Activated CD4-positive, alpha-beta memory T cell treated with anti-CD3 and anti-CD28 coated beads, Interleukin-2, amount 10 ng/mL, durations not matched to agents 7 days and 5 days (primary cell): ENCODE data around the gene PTCH2. TPM values are rescaled to one million over a fixed set of nuclear protein-coding genes. Genes with fewer than 3 reads are reported as not detected.

Experiments
- CTCF ChIA-PET: fragments of 350-600 bp; sonication (Branson Sonifier 250); formaldehyde crosslinking; loops from one replicate; lab custom pipeline; 2021; ENCODE audit warnings: antibody characterized with exemption, inconsistent platforms; lab: Charles Lee
- POLR2A ChIA-PET: fragments of 350-600 bp; sonication (Branson Sonifier 250); formaldehyde crosslinking; loops from one replicate; lab custom pipeline; 2021; ENCODE audit warnings: antibody characterized with exemption; lab: Charles Lee
- DNase-seq: peaks from one replicate; pipeline ENCODE4 v3.0.0-alpha.2; 2020
- H3K27ac Mint-ChIP-seq: one replicate; pipeline ENCODE4 v1.8.0; 2021; ENCODE audit warnings: mild to moderate bottlenecking, mixed read lengths
- H3K27me3 Mint-ChIP-seq: one replicate; pipeline ENCODE4 v1.8.0; 2021; ENCODE audit warnings: mixed read lengths
- H3K36me3 Mint-ChIP-seq: one replicate; pipeline ENCODE4 v1.8.0; 2021; ENCODE audit warnings: low read depth, mixed read lengths
- H3K4me1 Mint-ChIP-seq: one replicate; pipeline ENCODE4 v1.8.0; 2021; ENCODE audit warnings: mixed read lengths
- H3K4me3 Mint-ChIP-seq: one replicate; pipeline ENCODE4 v1.8.0; 2021; ENCODE audit warnings: mild to moderate bottlenecking, mixed read lengths
- H3K9me3 Mint-ChIP-seq: one replicate; pipeline ENCODE4 v1.8.0; 2021; ENCODE audit warnings: mixed read lengths
- total RNA-seq, 2 experiments: library from RNA; stranded (reverse); gene quantifications; one replicate each; pipeline ENCODE4 v1.2.3, GENCODE V29; 2021

Gene PTCH2
- total RNA-seq, 2 experiments from 2014 or later, result 0.58 to 1.0 TPM

DNA sequence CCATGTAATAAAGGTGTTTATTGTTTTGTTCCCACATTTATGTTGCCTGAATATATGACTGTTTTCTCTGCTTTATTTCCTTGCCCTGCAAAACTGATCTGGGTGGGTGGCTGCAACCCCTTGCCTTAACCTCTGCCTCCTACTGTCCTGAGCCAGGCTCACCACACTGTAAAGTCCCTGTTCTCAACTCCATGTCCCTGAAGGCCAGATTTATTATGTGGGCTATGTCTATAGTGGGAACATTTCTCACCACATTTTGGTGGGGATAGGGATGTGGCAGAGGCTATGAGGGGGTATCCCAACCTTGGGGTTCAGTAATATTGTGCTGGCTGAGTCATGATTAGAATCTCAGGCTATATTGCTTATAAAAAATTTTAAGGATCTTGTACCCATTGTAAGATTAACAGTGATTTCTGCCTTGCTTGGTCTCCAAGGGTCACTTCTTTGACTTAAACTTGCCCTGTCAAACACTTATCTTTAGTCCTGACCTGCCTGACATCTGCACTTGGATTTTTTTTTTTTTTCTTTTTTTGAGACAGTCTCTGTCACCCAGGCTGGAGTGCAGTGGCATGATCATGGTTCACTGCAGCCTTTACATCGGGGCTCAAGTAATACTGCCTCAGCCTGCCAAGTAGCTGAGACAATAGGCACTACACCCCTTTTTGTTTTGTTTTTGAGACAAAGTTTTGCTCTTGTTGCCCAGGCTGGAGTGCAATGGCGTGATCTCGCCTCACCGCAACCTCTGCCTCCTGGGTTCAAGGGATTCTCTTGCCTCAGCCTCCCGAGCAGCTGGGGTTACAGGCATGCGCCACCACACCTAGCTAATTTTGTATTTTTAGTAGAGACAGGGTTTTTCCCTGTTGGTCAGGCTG, 64.1 kb downstream of the PTCH2 start:
- no peak for DNase-seq
- Mint-ChIP-seq H3K4me3 (peak overlapping the region; percentile 5), H3K27me3 (no peaks in the 10 kb centered on the region), H3K36me3 (peaks cover 68% of the 10 kb centered on the region), H3K4me1 (peaks cover 52% of the 10 kb centered on the region), H3K9me3 (no peaks in the 10 kb centered on the region), H3K27ac (peak overlapping the region; percentile 27)
- ChIA-PET POLR2A (interaction anchor here (1.0 to 17.1 kb wide), 7 partner anchors 11 to 232 kb away, joined by 3 to 454 read pairs (median 16); partner anchors contain the start of genes BTBD19, DYNLT4, HECTD3 and PLK3), CTCF (interaction anchor here (0.6 kb wide), 2 partner anchors 741 to 787 kb away, joined by 3 read pairs; no protein-coding TSS in a partner anchor)

DNA sequence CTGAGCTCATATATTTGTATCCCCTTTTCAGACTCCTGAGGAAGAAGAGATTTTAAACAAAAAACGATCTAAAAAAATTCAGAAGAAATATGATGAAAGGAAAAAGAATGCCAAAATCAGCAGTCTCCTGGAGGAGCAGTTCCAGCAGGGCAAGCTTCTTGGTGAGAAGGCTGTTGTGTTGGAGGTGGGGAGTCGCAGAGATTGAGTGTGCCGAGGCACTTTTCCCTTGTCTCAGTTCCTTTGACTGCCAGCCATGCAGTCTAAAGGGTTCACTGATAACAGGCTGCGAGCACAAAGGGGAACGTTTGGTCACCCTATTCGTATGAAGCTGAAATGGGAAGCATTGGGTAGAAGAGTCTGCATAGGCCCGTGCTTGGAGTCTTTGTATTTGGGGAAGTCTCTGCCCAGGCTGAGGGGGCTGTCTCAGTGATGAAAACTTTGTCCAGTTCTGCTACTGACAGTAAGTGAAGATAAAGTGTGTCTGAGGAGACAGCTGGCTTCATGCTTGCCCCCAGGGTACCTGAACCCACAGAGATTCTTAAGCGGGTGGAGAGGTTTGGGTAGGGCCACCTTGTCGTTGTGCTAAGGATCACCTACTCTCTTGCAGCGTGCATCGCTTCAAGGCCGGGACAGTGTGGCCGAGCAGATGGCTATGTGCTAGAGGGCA, 65.0 kb downstream of the PTCH2 start:
- peaks cover 66% of the 10 kb centered on the region for H3K36me3 Mint-ChIP-seq
- no peak for DNase-seq
- CTCF ChIA-PET, result interaction anchor here (3.9 kb wide), 1 partner anchor 48 kb away, joined by 38 read pairs; the partner anchor contains the start of gene RNU5D-1
- H3K4me3 Mint-ChIP-seq, result peak overlapping the region; percentile 90
- H3K27me3 Mint-ChIP-seq, result no peaks in the 10 kb centered on the region
- peak overlapping the region; percentile 58 for H3K27ac Mint-ChIP-seq
- H3K4me1 Mint-ChIP-seq, result peaks cover 46% of the 10 kb centered on the region
- POLR2A ChIA-PET, result interaction anchor here (1.0 to 17.1 kb wide), 10 partner anchors 7 to 562 kb away, joined by 3 to 454 read pairs (median 24); partner anchors contain the start of genes BEST4, BTBD19, DYNLT4 and HECTD3
- H3K9me3 Mint-ChIP-seq, result no peaks in the 10 kb centered on the region

DNA sequence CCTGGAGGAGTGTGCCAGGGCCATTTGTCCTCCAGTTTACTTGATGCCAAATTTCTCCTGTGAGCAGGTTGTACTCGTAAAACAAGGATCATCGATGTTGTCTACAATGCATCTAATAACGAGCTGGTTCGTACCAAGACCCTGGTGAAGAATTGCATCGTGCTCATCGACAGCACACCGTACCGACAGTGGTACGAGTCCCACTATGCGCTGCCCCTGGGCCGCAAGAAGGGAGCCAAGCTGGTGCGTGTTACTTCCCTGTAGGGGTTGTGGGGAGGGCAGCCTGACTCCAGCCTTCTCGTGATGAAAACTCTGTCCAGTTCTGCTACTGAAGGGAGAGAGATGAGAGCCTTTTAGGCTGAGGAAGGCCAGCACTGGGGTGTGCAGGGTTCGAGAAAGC, 65.5 kb downstream of the PTCH2 start:
- CTCF ChIA-PET, result interaction anchor here (1.4 to 3.9 kb wide), 2 partner anchors 41 to 47 kb away, joined by 4 to 38 read pairs; partner anchors contain the start of gene RNU5D-1
- H3K27me3 Mint-ChIP-seq, result no peaks in the 10 kb centered on the region
- peak overlapping the region; percentile 58 for H3K27ac Mint-ChIP-seq
- H3K36me3 Mint-ChIP-seq, result peaks cover 63% of the 10 kb centered on the region
- H3K4me1 Mint-ChIP-seq, result peaks cover 44% of the 10 kb centered on the region
- no peak for DNase-seq
- POLR2A ChIA-PET, result interaction anchor here (1.0 to 17.1 kb wide), 10 partner anchors 8 to 562 kb away, joined by 3 to 454 read pairs (median 24); partner anchors contain the start of genes BEST4, BTBD19, DYNLT4 and HECTD3
- H3K9me3 Mint-ChIP-seq, result no peaks in the 10 kb centered on the region
- H3K4me3 Mint-ChIP-seq, result peak overlapping the region; percentile 90

GRCh38 chr1:44776730-44777068, 66.4 kb downstream of the PTCH2 start:
- H3K4me3 Mint-ChIP-seq, result peak overlapping the region; percentile 90
- CTCF ChIA-PET, result interaction anchor here (1.4 to 3.9 kb wide), 5 partner anchors 8 to 46 kb away, joined by 4 to 38 read pairs (median 7); partner anchors contain the start of genes PLK3 and RNU5D-1
- H3K36me3 Mint-ChIP-seq, result peaks cover 57% of the 10 kb centered on the region
- H3K27me3 Mint-ChIP-seq, result no peaks in the 10 kb centered on the region
- no peak for DNase-seq
- H3K9me3 Mint-ChIP-seq, result no peaks in the 10 kb centered on the region
- H3K4me1 Mint-ChIP-seq, result peaks cover 44% of the 10 kb centered on the region
- POLR2A ChIA-PET, result interaction anchor here (0.6 to 17.1 kb wide), 25 partner anchors 9 to 909 kb away, joined by 3 to 454 read pairs (median 18); partner anchors contain the start of genes BEST4, BTBD19, DYNLT4 and EIF2B3
- peak overlapping the region; percentile 89 for H3K27ac Mint-ChIP-seq

DNA sequence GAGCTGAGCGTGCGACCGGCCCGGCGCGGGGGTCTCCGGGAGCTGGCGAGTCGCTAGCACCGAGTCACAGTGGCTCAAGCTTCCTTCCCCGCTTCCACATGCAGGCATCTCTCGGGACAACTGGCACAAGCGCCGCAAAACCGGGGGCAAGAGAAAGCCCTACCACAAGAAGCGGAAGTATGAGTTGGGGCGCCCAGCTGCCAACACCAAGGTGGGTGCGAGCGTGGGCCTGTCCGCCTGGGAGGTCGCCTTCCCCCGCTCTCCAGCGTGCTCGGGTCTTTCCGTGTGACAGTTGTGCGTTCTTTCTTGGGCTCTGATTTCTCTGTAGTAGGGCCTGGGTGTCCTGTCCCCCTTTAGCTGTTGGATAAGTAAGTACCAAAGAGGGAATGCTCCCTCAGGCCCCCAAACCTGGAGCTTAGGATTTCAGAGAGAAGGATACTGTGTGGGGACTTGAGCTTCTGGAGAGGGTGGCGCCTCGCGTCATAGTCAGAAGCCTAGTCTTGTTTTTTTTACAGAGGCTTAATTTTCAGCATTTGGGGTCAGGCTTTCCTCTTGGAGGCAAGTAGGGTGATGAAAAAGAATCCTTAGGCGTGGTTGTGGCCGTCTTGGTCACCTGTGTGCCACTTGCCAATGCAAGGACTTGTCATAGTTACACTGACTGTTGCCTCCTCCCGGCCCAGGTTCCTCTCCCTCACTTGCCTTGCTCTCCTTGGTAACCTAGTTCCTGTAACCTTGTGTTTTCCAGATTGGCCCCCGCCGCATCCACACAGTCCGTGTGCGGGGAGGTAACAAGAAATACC, 66.9 kb downstream of the PTCH2 start:
- Mint-ChIP-seq H3K36me3 (peaks cover 51% of the 10 kb centered on the region), H3K27me3 (no peaks in the 10 kb centered on the region), H3K27ac (peak overlapping the region; percentile 89), H3K9me3 (no peaks in the 10 kb centered on the region), H3K4me1 (peaks cover 39% of the 10 kb centered on the region), H3K4me3 (peak overlapping the region; percentile 90)
- ChIA-PET CTCF (interaction anchor here (1.0 to 3.9 kb wide), 11 partner anchors 9 to 210 kb away, joined by 3 to 38 read pairs (median 5); partner anchors contain the start of genes EIF2B3, KIF2C, PLK3 and RNU5D-1), POLR2A (interaction anchor here (0.9 to 17.1 kb wide), 35 partner anchors 9 to 910 kb away, joined by 3 to 454 read pairs (median 13); partner anchors contain the start of genes BEST4, BTBD19, DYNLT4 and EIF2B3)
- peak; percentile 51 for DNase-seq

GRCh38 chr1:44775078-44775929, 67.7 kb downstream of the PTCH2 start, which contains the start of gene RPS8:
Gene RPS8 (plus strand): TSS chr1:44775540. CDS start chr1:44775597, 57 bp downstream.
- Mint-ChIP-seq H3K27ac (peak within 1 kb of the TSS; percentile 90), H3K36me3 (peaks cover 43% of the 10 kb centered on the region), H3K4me3 (peak within 1 kb of the TSS; percentile 90), H3K27me3 (no peaks in the 10 kb centered on the region), H3K9me3 (no peaks in the 10 kb centered on the region), H3K4me1 (peaks cover 35% of the 10 kb centered on the region)
- CTCF ChIA-PET, result interaction anchor here (0.8 to 3.9 kb wide), 11 partner anchors 9 to 211 kb away, joined by 3 to 38 read pairs (median 5); partner anchors contain the start of genes EIF2B3, KIF2C, PLK3 and RNU5D-1
- POLR2A ChIA-PET, result interaction anchor here (0.7 to 17.1 kb wide), 39 partner anchors 9 to 911 kb away, joined by 3 to 454 read pairs (median 10); partner anchors contain the start of genes BEST4, BTBD19, DYNLT4 and EIF2B3
- peak; percentile 93 for DNase-seq

Other genes starting within 250 kb of the PTCH2 start
- 1 to 10 TPM; 4.3 to 5.6 TPM for gene TMEM53, start 168.8 kb downstream of the PTCH2 start, total RNA-seq
- 10 to 100 TPM; 20.8 to 21.2 TPM for gene ARMH1, start 168.5 kb downstream of the PTCH2 start, total RNA-seq
- not detected for gene RNU5D-1, start 112.1 kb downstream of the PTCH2 start, total RNA-seq
- gene KIF2C, start 103.4 kb downstream of the PTCH2 start, total RNA-seq, result 100 to 1,000 TPM; 105 to 106 TPM
- gene RPS8, start 67.7 kb downstream of the PTCH2 start, total RNA-seq, result 1,000 to 10,000 TPM; 1,610 to 1,658 TPM
- gene BEST4, start 55.1 kb downstream of the PTCH2 start, total RNA-seq, result 1 to 10 TPM; 1.0 to 1.3 TPM
- 10 to 100 TPM; 62.8 to 63.5 TPM for gene PLK3, start 42.9 kb downstream of the PTCH2 start, total RNA-seq
- 1 to 10 TPM; 1.9 to 2.2 TPM for gene DYNLT4, start 35.9 kb downstream of the PTCH2 start, total RNA-seq
- 1 to 10 TPM; 8.4 to 8.7 TPM for gene BTBD19, start 34.7 kb downstream of the PTCH2 start, total RNA-seq
- gene EIF2B3, start 143.3 kb upstream of the PTCH2 start, total RNA-seq, result 10 to 100 TPM; 18.2 to 18.5 TPM
- 10 to 100 TPM; 40.3 to 43.5 TPM for gene HECTD3, start 168.1 kb upstream of the PTCH2 start, total RNA-seq
- 10 to 100 TPM; 67.1 to 74.9 TPM for gene UROD, start 169.0 kb upstream of the PTCH2 start, total RNA-seq